ENCODE data around the gene FOXK2. TPM values are rescaled to one million over a fixed set of nuclear protein-coding genes. Genes with fewer than 3 reads are reported as not detected.
A peak's percentile ranks its signal among the peaks of the same experiment; 100 is the strongest.

Gene FOXK2
- total RNA-seq, 4 donors from 2014 or later = 40.6 to 67.7 (median 61.1) TPM

DNA sequence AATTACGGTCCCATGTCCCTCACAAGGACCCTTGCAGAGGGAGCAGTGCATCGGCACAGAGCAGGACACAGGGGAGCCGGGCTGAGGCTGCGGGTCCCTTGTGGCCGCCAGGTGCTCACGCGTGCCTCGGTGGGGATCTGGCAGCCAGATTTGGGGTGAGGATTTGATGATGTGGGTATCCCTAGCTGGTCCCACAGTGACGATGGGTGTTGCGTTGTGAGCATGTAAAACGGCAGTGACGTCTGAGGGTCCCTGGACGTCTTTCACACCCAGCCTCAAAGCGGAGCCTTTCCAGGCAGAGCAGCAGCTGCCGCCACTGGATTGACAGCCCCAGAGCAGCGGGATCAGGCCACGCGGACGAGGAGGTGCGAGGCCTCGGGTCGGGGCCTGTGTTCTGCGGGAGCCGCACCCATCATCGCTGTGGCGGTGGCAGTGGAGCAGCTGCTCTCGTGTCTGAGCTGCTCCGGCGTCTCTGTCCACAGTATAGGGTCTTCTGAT, 74.1 kb downstream of the FOXK2 start:
- Histone ChIP-seq H3K4me1 (peaks cover 7 to 33% (median 19%) of the 10 kb centered on the region in 4 donors), H3K27me3 (no peaks in the 10 kb centered on the region), H3K36me3 (peaks cover 0 to 27% (median 0%) of the 10 kb centered on the region in 3 donors), H3K9me3 (no peaks in the 10 kb centered on the region), H3K27ac (peak overlapping the region; percentile 75 to 93 (median 88)), H3K4me3 (peak overlapping the region; percentile 34 to 59 (median 52))
- no peak for DNase-seq
- TF ChIP-seq, protein P1, sequence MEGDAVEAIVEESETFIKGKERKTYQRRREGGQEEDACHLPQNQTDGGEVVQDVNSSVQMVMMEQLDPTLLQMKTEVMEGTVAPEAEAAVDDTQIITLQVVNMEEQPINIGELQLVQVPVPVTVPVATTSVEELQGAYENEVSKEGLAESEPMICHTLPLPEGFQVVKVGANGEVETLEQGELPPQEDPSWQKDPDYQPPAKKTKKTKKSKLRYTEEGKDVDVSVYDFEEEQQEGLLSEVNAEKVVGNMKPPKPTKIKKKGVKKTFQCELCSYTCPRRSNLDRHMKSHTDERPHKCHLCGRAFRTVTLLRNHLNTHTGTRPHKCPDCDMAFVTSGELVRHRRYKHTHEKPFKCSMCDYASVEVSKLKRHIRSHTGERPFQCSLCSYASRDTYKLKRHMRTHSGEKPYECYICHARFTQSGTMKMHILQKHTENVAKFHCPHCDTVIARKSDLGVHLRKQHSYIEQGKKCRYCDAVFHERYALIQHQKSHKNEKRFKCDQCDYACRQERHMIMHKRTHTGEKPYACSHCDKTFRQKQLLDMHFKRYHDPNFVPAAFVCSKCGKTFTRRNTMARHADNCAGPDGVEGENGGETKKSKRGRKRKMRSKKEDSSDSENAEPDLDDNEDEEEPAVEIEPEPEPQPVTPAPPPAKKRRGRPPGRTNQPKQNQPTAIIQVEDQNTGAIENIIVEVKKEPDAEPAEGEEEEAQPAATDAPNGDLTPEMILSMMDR (IDR thresholded peaks at IDR 0.05) = no peak
- no peak for TF ChIP-seq POLR2A (IDR thresholded peaks at IDR 0.05)

DNA sequence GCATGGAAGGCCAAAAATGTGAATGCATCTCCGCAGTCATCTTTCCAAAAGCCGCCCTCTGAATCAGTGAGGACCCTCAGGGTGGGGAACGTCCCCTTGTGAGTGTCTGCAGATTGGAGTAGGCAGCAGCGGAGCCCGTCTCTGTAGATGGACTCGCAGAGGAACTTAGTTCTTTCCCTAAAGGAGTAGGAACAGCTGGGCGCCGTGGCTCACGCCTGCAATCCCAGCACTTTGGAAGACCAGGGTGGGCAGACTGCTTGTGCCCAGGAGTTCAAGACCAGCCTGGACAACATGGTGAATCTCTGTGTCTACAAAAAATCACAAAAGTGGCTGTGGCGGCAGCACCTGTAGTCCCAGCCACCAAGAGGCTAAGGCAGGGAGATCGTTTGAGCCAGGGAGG, 75.0 kb downstream of the FOXK2 start:
- Histone ChIP-seq H3K36me3 (peaks cover 0 to 30% (median 0%) of the 10 kb centered on the region in 3 donors), H3K4me3 (no peak overlapping the region), H3K9me3 (no peaks in the 10 kb centered on the region), H3K4me1 (peaks cover 7 to 33% (median 21%) of the 10 kb centered on the region in 4 donors), H3K27ac (no peak overlapping the region), H3K27me3 (no peaks in the 10 kb centered on the region)
- no peak for DNase-seq
- TF ChIP-seq, protein P1 (IDR thresholded peaks at IDR 0.05) = no peak
- TF ChIP-seq POLR2A (IDR thresholded peaks at IDR 0.05) = no peak

DNA sequence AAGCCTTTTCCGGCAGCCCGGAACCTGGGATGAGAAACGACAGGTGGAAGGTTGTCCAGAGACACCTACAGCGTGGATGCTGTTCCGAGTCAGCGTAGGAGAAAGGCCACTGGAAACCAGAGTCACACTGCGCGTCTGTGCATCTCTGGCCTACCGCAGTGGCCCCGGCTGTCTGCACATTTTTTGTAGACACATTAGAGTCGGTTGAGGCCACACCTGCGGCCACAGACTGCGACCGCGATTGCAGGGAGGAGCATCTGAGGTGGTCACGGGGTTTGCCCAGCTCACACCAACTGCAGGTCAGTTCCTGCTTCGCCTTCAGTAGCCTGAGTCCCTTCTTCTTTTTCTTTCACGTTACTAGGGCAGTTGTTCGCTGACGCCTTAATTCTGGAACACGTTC, 76.4 kb downstream of the FOXK2 start:
- Histone ChIP-seq H3K36me3 (peaks cover 0 to 43% (median 0%) of the 10 kb centered on the region in 3 donors), H3K27me3 (no peaks in the 10 kb centered on the region), H3K4me3 (no peak overlapping the region), H3K27ac (peak overlapping the region in 1 of 4 donors; percentile 26), H3K4me1 (peaks cover 7 to 30% (median 24%) of the 10 kb centered on the region in 4 donors), H3K9me3 (no peaks in the 10 kb centered on the region)
- TF ChIP-seq, protein P1 (IDR thresholded peaks at IDR 0.05) = no peak
- no peak for TF ChIP-seq POLR2A (IDR thresholded peaks at IDR 0.05)
- peak in 2 of 3 donors; percentile 72 to 84 for DNase-seq

DNA sequence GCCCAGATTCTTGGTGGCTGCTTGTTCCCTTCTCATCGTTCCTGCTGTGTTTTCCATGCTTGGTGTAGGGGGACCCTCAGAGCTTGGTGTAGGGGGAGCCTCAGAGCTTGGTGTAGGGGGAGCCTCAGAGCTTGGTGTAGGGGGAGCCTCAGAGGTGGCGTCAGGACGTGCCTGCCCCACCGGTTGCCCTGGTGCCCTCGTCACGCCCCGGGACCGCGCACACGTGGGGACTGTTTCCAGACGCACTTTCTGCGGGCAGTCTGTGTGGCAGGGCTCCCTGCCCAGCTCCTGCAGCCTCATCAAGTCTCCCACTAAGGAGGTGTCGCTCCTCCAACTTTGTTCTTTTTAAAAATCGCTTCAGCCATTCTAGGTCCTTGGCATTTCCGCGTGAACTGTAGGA, 76.8 kb downstream of the FOXK2 start:
- no peaks in the 10 kb centered on the region for H3K27me3 ChIP-seq
- DNase-seq = no peak
- peaks cover 7 to 30% (median 22%) of the 10 kb centered on the region in 4 donors for H3K4me1 ChIP-seq
- H3K27ac ChIP-seq = peak overlapping the region in 1 of 4 donors; percentile 26
- H3K9me3 ChIP-seq = no peaks in the 10 kb centered on the region
- no peak overlapping the region for H3K4me3 ChIP-seq
- H3K36me3 ChIP-seq = peaks cover 0 to 47% (median 0%) of the 10 kb centered on the region in 3 donors
- TF ChIP-seq, protein P1 (IDR thresholded peaks at IDR 0.05) = no peak
- TF ChIP-seq POLR2A (IDR thresholded peaks at IDR 0.05) = no peak

DNA sequence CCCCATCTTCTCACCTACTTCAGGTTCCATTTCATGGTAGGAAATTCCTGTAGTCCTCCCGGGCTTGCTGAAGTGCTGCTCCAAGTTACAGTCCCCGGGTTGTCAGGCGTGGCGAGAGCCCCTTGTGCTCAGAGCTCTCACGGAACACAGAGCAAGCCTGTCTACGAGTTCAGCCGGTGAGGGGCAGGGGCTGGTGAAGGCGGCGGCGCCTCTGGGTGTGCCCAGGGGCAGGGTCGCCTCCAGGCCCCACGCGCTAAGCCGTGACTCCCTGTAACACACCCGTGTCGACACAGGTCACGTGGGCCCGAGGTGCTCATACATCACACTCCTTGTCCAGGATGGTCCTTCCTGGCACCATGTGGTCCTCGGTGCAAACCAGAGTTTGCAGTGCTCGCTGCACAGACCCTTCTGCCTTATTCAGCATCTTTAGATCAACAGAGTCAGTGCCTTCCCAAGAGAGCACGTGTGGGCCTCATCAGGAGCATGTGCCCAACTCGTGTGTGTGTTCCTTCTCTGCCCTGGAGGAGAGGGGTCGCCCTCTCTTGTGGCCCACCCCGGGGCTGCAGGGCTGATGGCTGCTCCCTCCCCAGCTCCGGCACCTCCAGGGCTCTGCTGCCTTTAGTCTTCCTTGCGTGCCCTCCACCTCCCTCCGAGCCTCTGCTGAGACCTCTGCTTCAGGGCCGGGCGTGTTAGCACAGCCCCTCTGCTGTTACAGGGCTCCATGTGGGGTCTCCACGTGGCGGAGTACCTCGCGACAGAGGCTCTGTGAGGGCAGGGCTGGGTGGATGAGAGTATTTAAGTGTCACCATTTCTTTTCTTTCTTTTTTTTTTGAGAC, 77.5 kb downstream of the FOXK2 start:
- H3K9me3 ChIP-seq = no peaks in the 10 kb centered on the region
- no peak overlapping the region for H3K27ac ChIP-seq
- H3K4me1 ChIP-seq = peaks cover 7 to 29% (median 18%) of the 10 kb centered on the region in 4 donors
- H3K27me3 ChIP-seq = no peaks in the 10 kb centered on the region
- DNase-seq = no peak
- no peak for TF ChIP-seq POLR2A (IDR thresholded peaks at IDR 0.05)
- TF ChIP-seq, protein P1 (IDR thresholded peaks at IDR 0.05) = no peak
- no peak overlapping the region for H3K4me3 ChIP-seq
- peaks cover 0 to 55% (median 0%) of the 10 kb centered on the region in 3 donors for H3K36me3 ChIP-seq
